Stimulated activated CD8-positive, alpha-beta memory T cell treated with anti-CD3 and anti-CD28 coated beads, Interleukin-7, amount 100 ng/mL, for 48 hours (primary cell): ENCODE data around the gene CFAP68.
"Not testable (repeated sequence)": the region's sequence is repeated elsewhere in the genome, so short reads cannot be mapped to it uniquely, and the experiment has no call there.

ENCODE experiments used
- DNase-seq, 2 donors: peaks; one replicate each; pipeline ENCODE4 v3.0.0-alpha.2; 2020; ENCODE audit warnings: low read depth in 1 of 2; ENCODE audit errors: extremely low read depth in 1 of 2

Gene CFAP68

DNA sequence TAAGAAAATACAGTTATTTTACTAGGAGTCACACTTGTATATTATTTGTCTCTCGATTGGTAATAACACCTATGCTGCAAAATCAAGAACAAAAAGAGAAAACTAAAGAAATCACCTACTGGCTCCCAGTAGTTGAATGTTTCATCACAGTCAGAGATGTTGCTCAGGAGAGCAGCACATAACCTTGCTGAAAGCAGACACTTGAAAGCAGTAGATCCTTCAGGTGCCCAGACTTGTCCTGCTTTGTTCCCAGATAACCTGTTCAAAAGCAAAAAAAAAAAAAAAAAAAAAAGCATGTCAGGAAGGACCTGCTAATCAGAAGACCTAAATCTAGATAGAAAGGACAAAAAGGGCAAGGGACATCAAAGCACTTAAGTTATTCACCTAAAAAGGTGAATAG, 9.2 kb upstream of the CFAP68 start:
- DNase-seq: no peak

DNA sequence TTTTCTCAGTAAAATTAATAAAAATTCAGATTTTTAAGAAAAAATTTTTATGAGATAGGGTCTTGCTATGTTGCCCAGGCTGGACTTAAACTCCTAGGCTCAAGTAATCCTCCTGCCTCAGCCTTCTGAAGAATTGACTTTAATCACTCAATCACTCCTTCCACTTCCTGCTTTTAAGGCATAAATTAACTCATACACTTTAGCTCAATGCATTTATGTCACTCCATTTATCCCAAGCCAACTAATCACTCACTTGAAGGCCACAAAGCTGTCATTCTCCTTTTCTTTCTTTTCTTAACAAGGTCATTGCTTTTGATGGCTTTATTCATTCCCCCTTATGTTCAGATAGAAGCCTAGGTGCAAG, 8.8 kb upstream of the CFAP68 start:
- no peak for DNase-seq

DNA sequence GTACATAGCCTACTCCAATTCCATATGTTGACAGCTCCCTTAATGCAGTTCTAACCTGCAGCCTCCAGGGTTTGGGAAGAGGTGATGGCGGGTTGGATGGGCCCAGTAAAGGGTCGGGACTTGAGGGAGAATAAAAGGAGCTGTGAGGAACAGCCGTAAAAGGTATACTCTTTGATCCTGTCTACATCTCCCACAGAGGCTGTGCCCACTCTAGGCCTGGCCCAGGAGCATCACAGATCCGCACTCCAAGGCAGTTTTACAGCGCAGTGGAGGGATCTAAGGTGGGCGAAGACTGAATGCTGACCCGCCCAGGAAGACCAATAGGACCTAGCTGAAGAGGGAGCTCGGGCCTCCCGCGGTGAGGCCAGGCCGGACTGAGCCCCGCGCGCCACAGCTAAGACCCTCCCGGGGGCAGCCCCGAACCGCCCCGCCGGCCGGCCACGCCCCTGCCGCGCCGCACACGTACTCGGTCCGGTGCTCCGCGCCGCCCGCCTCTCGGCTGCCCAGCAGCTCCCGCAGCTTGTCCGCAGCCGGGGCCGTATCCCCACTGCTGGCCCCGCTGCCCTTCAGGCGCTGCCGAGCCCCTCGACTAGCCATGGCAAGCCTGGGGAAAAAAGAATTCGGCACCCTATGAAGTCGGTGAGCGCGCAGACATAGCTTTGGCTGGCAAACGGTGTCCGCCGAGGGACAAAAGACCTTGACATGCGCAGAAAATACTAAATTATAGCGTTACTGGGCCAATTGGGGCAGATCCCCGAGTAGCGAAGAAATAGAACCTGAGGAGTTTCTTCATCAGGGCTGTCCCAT, 8.3 kb upstream of the CFAP68 start, which contains the start of gene ALG9:
Gene ALG9, minus strand, starts transcription at position 696 of the 807 bp plus-strand sequence. Its CDS starts 99 bp downstream, at position 597.
- peak; percentile 61 to 72 for DNase-seq

DNA sequence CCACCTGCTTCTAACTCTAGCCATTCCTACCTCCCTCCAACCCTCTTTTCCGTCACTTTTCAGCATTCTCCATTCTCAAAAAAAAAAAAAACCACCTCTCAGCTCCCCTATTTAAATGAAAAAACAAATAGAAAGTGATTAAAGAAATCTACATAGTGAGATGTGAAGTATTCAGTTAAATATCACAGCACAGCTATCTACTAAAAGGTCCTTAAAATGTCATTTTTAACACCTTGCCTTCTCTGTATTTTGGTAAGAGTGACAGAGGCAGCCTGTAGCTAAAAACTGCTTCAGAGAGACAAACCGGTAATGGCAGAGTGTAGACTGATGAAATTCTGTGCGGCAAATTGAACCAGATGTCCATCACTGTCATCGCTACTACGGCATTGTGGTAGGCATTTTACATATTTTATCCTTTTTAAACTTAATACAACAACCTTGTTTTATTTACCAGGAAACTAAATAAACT, 7.6 kb upstream of the CFAP68 start:
- DNase-seq: no peak

DNA sequence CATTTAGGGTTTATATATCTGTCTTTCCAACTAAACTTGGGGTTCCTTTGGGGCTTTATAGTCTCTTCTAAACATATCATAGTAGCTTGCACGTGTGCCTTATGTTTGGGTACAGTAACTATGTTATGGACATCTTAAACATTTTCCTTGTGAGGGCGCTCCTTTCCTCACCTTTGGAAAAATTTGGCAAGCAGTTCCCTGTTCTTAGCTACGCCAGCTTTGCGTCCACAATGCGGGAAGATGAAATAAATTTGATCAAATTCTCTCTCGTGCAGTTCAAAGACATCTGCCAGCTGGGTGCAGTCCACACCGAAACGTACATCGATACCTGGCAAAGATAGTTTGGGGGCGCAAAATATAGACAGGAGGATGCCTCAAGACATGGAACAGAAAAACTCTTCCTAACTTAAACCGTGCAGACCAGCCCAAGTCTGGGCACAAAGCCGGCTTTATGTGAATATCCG, 924 bp upstream of the CFAP68 start:
- DNase-seq: no peak

DNA sequence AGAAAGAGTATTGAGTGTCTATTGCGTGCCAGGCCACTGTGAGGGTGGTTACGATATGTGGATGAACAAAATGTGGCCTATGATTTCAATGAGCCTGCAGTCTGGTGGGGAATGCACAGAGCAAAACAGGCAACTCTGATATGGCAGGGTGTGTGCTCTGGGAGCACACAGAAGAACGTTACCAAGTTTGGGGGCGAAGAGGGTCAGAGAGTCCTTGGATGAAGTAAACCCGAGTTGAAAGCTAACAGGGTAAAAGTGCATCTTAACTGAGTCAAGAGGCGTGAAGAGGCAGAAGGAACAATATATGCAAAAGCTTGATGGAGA, 258 bp downstream of the CFAP68 start:
- DNase-seq: no peak

DNA sequence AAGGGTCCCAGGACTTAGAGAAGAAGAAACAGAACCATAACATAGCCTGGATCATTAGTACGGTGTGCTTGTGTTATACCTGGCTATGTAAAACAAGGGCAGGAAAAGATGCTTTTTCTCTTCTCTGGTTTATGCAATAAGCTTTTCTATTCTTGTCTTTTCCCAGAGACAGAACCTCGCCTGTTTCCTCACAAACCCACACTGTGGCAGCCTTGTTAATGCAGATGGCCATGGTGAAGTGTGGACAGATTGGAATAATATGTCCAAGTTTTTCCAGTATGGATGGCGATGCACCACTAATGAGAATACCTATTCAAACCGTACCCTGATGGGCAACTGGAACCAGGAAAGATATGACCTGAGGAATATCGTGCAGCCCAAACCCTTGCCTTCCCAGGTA, 2.9 kb downstream of the CFAP68 start:
- DNase-seq: no peak

DNA sequence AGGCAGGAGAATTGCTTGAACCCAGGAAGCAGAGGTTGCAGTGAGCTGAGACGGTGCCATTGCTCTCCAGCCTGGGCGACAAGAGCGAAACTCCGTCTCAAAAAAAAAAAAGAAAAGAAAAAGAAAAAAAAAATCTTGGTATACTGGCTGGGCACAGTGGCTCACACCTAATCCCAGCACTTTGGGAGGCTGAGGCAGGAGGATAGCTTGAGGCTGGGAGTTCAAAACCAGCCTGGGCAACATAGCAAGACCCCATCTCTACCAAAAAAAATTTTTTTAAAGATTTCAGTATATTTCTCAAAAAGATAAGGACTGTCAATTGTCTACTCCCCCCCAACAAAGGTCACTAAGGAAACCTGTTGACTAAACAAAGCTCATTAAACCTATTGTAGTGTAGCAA, 5.7 kb downstream of the CFAP68 start:
- not testable (repeated sequence) for DNase-seq

DNA sequence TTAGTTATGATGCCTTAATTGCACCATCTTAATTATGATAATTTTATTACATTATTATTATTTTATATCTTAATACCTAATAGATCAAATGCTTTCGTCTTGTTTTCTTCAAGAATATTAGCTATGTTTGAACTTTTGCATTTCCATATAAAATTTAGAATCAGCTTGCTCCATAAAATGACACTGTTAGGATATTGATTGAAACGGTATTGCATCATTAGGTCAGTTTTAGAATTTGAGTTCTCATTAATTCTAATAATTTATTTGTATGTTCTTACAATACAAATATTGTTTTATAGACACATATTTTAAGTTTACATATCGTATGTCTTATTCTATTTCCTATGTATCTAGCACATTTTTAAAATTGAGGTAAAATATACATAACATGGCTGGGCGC, 6.7 kb downstream of the CFAP68 start:
- DNase-seq: no peak

DNA sequence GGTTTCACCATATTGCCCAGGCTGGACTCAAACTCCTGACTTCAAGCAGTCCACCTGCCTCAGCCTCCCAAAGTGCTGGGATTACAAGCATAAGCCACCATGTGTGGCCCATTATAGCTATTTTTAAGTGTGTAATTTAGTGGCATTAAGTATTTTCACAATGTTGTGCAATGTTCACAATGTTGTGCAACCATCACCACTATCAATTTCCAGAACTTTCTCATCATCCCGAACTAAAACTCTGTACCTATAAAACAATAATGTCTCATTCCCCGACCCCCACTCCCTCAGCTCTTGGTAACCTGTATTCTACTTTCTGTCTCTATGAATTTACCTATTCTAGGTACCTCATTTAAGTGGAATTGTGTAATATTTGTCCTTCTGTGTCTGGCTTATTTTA, 7.5 kb downstream of the CFAP68 start:
- no peak for DNase-seq

DNA sequence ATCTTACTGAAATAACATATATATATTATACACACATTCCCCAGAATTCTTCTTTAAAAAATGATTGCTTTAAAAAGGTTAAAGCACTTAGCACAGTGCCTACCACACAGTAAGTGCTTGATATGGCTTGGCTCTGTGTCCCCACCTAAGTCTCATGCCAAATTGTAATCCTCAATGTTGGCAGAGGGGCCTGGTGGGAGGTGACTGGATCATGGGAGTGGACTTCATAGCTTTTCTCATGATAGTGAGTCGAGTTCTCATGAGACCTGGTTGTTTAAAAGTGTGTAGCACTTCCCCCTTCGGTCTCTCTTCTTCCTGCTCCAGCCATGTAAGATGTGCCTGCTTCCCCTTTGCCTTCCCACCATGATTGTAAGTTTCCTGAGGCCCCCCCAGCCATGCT, 26.1 kb downstream of the CFAP68 start:
- no peak for DNase-seq

DNA sequence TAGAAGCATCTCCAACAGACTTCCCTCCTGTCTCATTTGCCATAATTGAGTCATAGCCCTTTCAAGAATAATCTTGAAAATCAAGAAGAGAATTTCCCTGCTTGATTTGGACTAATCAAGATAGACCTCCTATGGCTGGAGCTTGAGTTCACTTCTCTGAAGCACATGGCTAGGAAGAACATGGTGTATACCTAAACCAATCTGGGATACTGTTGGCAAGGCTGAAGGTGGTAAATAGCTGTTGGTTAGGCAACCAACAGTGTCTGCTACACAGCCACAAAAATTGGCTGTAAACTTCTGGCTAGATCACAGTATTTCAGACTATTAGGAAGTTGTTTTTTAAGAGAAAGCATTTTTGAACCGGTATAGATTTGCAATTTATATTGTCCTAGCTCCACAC, 27.3 kb downstream of the CFAP68 start:
- no peak for DNase-seq

DNA sequence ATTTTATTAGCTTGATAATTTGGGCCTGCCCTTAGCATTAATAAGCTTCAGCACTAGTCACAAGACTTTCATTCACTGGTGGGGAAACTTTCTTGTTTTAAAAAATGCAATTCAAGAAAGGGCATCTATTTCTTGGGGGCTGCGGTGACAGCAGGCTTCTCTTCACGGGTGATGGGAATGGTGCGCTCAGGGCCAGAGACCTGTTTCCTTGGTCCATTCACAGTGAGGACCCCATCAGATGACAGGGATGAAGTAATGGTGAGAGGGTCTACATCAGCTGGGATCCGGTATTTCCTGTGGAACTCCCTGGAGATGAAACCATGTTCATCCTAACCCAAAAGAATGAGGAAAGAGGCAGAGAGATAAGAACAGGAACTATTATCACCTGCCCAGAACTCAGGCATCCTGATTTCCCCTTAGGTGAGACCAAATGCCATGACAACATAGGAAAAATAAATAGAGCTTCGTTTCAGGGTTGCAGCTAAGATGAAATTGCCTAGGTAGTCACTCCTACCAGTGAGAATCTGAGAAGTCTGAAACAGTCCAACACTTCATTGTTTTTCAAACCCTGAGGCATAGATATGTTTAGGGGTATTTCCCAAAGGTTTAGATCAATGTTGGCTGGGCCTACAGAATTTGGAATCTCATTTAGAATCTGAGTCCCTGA, 29.4 kb downstream of the CFAP68 start:
- no peak for DNase-seq

DNA sequence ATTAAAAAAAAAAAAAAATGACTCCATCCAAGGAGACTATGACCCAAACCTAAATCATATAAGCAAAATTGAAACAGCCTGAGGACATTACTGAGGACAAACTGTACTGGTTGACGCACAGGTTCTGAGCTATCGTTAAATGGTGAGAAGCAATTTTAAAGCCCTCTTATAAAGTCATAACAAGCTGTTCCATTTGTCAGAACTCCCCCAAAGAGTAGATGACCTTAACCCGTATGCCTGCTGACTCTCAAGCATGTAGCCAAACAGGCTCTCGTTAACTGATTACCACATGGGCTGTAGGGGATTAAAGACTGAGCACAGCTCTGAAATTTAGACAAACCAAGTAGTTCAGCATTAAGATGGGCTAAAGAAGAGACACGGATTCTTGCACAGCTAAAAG, 30.0 kb downstream of the CFAP68 start:
- DNase-seq: no peak

DNA sequence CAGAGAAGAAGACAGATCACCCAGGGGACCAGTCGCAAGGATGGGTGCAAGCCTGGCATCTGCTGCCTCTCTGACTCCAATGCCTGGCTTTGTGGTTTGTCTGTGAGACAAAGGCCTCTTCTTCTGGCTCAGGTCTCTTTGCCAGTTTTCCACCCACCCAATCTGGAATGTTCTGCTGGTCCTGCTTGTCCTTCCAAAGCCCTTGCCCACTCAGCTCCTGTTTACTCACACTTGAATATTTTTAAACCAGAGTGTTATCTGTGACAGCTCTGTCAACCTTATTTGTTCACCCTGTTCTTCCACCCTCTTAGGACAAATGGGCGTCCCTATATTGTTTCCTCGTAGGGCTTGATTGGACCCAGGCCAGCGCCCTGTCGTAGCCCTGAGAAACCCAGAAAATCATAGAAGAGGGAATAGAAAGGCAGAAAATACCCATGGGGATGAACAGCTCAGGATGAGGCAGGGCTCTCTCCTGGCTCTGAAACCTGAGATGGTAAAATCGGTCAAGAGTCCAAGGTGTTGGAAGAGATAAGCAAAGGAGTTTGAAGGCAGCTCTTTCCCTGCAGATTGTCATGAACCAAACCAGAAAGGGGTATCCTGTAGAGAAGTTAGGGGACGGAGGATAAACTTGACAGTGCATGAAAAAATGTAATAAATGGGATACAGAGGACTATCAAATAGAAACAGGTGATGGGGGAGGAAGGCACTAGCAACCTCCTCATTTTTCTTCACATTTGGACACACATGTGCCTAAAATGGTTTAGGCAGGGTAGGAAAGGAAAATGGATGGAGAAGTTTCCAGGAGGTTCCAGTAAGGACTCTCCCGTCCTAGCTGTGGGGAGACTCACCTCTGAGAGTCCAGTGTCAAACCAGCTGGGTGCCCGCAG, 31.6 kb downstream of the CFAP68 start:
- DNase-seq: no peak

DNA sequence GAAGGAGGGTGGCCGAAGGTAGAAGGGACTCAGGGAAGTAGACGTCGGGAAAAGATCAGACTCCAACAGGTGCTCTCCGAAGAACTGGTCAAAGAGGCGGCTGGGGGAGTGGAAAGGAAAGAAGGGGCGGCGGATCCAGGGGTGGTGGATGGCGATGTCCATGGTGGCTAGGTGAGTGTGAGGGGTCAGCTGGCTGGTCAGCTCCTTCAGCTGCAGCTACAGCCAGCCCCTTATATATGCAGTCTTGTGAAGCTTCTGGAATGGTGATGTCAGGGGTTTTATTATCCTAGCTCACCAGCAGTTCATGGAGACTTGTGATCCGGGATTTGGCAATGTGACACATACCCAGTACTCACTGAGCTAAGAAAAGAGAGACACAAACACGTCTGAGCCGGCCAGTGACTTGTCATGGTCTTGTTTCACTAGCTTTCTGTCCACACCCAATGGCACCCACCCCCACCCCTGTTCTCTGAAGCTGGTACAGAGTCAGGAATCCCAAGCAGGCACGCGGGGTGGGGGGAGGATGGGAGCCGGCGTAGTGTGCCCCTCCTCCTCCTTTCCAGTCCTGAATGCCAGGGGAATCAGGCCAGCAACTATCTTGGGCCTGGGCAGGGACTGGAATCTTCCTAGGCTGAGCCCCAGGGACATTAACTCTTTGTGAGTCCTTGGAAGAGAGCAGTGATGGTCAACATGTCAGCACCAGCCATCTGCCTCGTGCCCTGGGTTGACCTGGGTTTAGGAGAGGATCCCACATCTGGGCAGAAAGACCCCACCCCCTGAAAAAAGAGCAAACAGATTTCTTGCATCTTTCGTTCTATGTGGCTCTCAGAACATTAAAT, 32.4 kb downstream of the CFAP68 start, which contains the start of gene CRYAB:
Gene CRYAB, minus strand, starts transcription at position 208 of the 839 bp plus-strand sequence. Its CDS starts 46 bp downstream, at position 162.
- no peak for DNase-seq

DNA sequence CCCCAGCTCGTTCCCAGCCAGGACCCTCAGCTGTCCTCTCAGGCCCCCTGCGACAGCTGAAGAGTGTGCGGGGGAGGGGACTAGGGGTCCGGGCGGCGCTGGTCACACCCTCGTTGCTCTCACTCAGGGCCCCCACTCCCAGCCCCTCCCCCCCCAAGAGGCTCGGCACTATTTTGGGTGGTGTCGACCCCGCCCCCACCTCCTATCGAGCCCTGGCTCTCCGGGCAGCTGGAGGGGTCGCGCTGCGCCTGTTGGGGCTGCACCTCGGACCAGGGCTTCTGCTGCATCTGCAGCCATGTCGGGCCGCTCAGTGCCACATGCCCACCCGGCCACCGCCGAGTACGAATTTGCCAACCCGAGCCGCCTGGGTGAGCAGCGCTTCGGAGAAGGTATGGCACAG, 33.2 kb downstream of the CFAP68 start, which contains the start of gene HSPB2:
Gene HSPB2, plus strand, starts transcription at position 200 of the 400 bp plus-strand sequence. Its CDS starts 96 bp downstream, at position 296.
- DNase-seq: no peak

DNA sequence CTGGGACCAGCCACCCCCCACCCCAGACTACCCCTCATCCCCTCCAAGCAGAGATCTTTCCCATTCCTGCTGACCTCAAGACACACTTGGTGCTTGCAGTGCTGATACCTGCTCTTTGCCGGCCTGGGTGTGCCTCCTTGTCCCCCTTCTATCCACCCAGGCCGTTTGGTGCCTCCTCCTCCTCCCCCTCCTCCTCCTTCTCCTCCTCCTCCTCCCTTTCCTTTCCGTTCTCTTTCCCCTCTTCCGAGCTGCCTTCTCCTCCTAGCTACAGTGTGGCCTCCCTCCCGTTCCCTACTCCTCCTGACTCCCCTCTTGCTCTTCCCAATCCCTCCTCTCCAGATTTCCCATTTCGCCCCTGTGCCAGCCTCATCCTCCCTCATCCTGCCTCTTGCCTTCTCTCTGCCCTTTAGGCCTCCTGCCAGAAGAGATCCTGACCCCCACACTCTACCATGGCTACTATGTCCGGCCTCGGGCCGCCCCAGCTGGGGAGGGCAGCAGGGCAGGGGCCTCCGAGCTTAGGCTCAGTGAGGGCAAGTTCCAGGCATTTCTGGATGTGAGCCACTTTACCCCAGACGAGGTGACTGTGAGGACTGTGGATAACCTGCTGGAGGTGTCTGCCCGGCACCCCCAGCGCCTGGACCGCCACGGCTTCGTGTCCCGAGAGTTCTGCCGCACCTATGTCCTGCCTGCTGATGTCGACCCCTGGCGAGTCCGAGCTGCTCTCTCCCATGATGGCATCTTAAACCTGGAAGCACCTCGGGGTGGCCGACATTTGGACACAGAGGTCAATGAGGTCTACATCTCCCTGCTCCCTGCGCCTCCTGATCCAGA, 33.9 kb downstream of the CFAP68 start:
- DNase-seq: no peak

DNA sequence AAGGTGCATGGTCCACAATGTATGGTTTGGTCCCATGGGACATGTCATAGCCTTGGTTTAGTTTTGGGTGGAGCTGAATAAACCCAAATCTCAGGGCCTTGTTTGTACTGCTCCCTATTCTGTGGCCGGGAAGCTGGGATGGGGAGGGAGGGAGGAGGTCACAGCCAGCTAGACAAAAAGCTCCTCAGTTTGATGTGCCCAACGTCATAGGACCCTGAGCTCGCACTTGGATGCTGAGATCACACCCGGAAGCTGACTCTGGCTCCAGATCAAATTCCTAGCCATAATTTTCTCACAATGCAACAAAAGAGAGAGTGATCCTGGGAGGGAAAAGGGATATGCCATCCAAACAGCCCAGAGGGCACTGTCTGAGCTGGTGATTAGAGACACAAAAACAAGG, 34.7 kb downstream of the CFAP68 start:
- DNase-seq: no peak
